Peyer's patch (tissue), 4 donors: ENCODE data around the gene TRERF1. TPM values are rescaled to one million over a fixed set of nuclear protein-coding genes. Genes with fewer than 3 reads are reported as not detected.

ENCODE experiments used
- DNase-seq, 3 donors: peaks; one replicate each; pipeline ENCODE4 v3.0.0-alpha.2; 2017 to 2019
- H3K27ac ChIP-seq, 4 donors: fragments of 200-600 bp; sonication (generic); one replicate each; pipeline ENCODE4 v1.5.1; 2016 to 2019
- H3K27me3 ChIP-seq, 2 donors: fragments of 200-600 bp; sonication (generic); one replicate each; pipeline ENCODE4 v1.5.1; 2019
- H3K36me3 ChIP-seq, 3 donors: fragments of 200-600 bp; sonication (generic); one replicate each; pipeline ENCODE4 v1.5.1; 2016 to 2019
- H3K4me1 ChIP-seq, 4 donors: fragments of 200-600 bp; sonication (generic); one replicate each; pipeline ENCODE4 v1.5.1; 2016 to 2019
- H3K4me3 ChIP-seq, 4 donors: fragments of 200-600 bp; sonication (generic); 1 replicate in 3 of 4; 2 replicates in 1 of 4; pipeline ENCODE4 v1.5.1; 2016 to 2019; ENCODE audit warnings: mild to moderate bottlenecking in 1 of 4
- H3K9me3 ChIP-seq, 4 donors: fragments of 200-600 bp; sonication (generic); one replicate each; pipeline ENCODE4 v1.5.1; 2016 to 2019; ENCODE audit warnings: mild to moderate bottlenecking in 1 of 4
- POLR2A ChIP-seq, 2 donors: fragments of 450-650 bp; IDR thresholded peaks; one replicate each; pipeline ENCODE4 v1.5.1; 2017; ENCODE audit warnings: antibody characterized with exemption in 2 of 2, mild to moderate bottlenecking in 2 of 2, moderate library complexity in 2 of 2
- total RNA-seq, 4 donors: library from RNA; depleted of rRNA; stranded (reverse); fragments of >200 nt; gene quantifications; one replicate each; pipeline ENCODE4 v1.1.0, GENCODE V29; 2016
- TF ChIP-seq, protein P1 (sequence below), 6 experiments: fragments of 450-650 bp in 4 of 6; fragments of 200-600 bp in 2 of 6; sonication (generic) in 1 of 6; IDR thresholded peaks; one replicate each; pipeline ENCODE4 v1.5.1; 2017 to 2019; ENCODE audit warnings: antibody characterized with exemption in 6 of 6, mild to moderate bottlenecking in 3 of 6, moderate library complexity in 1 of 6

TRERF1 gene
- total RNA-seq, 4 donors from 2014 or later, result 4.6 to 28.1 (median 8.5) TPM

DNA sequence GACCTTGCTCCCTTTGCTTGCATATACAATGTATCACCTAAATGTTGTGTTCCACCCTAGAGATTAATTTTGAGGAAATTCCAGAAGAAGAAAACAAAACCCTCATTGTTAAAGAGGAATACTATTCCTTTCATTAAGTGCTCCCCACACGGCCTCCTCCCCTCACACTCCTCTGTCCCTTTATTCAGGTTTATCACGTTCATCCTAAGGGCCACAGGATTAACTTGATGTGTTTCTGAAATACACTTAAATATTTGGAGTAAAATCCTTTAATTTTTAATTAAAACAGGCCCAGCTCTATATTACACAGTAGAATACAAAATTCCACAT is 144.6 kb downstream of the TRERF1 start:
- no peak for DNase-seq
- H3K27ac ChIP-seq, result no peak overlapping the region
- no peaks in the 10 kb centered on the region for H3K9me3 ChIP-seq
- TF ChIP-seq, protein P1, sequence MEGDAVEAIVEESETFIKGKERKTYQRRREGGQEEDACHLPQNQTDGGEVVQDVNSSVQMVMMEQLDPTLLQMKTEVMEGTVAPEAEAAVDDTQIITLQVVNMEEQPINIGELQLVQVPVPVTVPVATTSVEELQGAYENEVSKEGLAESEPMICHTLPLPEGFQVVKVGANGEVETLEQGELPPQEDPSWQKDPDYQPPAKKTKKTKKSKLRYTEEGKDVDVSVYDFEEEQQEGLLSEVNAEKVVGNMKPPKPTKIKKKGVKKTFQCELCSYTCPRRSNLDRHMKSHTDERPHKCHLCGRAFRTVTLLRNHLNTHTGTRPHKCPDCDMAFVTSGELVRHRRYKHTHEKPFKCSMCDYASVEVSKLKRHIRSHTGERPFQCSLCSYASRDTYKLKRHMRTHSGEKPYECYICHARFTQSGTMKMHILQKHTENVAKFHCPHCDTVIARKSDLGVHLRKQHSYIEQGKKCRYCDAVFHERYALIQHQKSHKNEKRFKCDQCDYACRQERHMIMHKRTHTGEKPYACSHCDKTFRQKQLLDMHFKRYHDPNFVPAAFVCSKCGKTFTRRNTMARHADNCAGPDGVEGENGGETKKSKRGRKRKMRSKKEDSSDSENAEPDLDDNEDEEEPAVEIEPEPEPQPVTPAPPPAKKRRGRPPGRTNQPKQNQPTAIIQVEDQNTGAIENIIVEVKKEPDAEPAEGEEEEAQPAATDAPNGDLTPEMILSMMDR (IDR thresholded peaks at IDR 0.05), result no peak
- TF ChIP-seq POLR2A (IDR thresholded peaks at IDR 0.05), result no peak
- H3K36me3 ChIP-seq, result no peaks in the 10 kb centered on the region
- peaks cover 0 to 10% (median 0%) of the 10 kb centered on the region in 4 donors for H3K4me1 ChIP-seq
- no peaks in the 10 kb centered on the region for H3K27me3 ChIP-seq
- no peak overlapping the region for H3K4me3 ChIP-seq

DNA sequence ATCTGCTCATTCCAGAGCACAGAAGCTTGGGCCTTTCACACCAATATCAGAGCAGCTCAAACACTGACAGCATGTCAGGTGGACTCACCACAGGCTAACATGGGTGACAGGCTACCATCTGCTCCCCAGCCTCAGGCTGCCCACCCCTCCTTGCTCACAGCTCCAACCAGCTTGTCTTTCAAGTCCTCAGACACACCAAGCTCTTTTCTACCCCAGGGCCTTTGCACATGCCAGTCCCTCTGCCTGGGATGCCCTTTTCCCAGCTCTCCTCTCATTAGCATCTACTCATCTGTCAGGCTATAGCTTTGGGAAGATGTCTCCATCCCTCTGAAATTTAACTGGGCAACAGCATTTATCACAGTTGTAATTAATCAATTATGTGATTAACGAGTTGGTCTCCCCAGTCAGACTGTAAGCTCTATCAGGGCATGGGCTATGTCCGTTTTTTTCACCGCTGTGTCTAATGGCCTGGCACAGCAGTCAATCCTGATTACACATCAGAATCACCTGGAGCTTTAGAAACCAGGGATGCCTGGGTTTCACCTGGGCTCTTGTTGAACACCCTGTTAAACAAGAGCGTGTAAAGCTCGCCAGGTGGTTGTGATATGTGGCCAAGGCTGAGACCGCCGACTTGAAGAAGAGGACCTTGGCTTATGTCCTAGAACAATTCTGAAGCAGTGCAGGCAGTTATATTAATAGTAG is 145.1 kb downstream of the TRERF1 start:
- DNase-seq, result no peak
- Histone ChIP-seq H3K9me3 (no peaks in the 10 kb centered on the region), H3K4me1 (peaks cover 0 to 15% (median 0%) of the 10 kb centered on the region in 4 donors), H3K4me3 (no peak overlapping the region), H3K27me3 (no peaks in the 10 kb centered on the region), H3K27ac (peak overlapping the region in 1 of 4 donors; percentile 6), H3K36me3 (no peaks in the 10 kb centered on the region)
- TF ChIP-seq POLR2A (IDR thresholded peaks at IDR 0.05), result no peak
- TF ChIP-seq, protein P1 (IDR thresholded peaks at IDR 0.05), result no peak

DNA sequence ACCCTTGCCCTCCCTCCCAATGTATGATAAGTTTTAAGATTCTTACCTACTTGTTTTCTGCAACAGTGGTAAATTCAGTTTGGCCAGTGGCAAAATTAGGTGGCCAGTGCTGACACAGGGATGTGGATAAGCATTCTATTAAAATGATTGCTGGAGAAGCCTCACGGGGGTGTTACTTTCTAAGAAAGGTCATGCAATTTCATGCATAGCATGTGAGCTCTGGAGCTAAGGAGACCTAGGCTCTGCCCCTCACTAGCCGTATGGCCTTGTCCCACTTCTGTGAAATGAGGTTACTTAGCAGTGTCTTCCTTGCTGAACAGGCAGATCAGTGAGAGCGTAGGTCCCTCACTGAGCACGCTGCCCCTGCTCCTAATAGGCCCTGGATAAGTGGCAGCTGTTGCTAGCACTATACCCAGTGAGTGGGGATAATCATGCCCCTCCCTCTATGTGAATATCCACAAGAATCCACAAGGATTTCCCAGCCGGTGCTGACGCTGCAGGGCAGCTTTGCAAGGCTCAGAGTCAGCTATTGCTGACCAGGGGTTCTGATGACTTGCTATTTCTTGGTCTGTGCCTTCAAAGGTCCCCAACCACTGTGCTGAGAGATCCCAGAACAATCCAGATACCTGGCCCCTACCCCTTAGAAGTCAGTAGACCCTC is 147.5 kb downstream of the TRERF1 start:
- Histone ChIP-seq H3K4me3 (no peak overlapping the region), H3K4me1 (peaks cover 0 to 15% (median 0%) of the 10 kb centered on the region in 4 donors), H3K36me3 (no peaks in the 10 kb centered on the region), H3K27ac (peak overlapping the region in 3 of 4 donors; percentile 3 to 33 (median 26)), H3K9me3 (no peaks in the 10 kb centered on the region), H3K27me3 (no peaks in the 10 kb centered on the region)
- no peak for TF ChIP-seq POLR2A (IDR thresholded peaks at IDR 0.05)
- TF ChIP-seq, protein P1 (IDR thresholded peaks at IDR 0.05), result no peak
- no peak for DNase-seq

DNA sequence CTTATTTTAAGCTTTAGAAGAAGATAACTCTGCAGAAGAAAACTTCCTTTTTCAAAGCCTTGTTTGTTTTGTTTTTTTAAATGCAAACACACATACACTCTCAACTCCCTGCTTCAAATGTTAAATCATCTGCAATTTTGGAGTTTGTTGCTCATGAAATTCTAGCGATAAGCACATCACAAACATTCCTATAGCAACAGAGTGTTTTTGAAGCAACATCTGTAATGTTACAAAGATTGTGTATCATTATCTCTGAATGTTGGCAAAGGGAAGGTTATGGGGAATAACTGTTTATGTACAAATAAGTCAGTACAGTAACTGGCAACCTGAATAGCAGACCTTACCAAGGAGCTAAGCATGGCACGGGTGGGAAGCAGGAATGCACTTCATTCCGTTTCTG is 149.3 kb downstream of the TRERF1 start:
- DNase-seq, result no peak
- no peak overlapping the region for H3K27ac ChIP-seq
- H3K4me3 ChIP-seq, result no peak overlapping the region
- no peak for TF ChIP-seq POLR2A (IDR thresholded peaks at IDR 0.05)
- TF ChIP-seq, protein P1 (IDR thresholded peaks at IDR 0.05), result no peak
- no peaks in the 10 kb centered on the region for H3K9me3 ChIP-seq
- no peaks in the 10 kb centered on the region for H3K27me3 ChIP-seq
- no peaks in the 10 kb centered on the region for H3K36me3 ChIP-seq
- peaks cover 0 to 14% (median 0%) of the 10 kb centered on the region in 4 donors for H3K4me1 ChIP-seq

DNA sequence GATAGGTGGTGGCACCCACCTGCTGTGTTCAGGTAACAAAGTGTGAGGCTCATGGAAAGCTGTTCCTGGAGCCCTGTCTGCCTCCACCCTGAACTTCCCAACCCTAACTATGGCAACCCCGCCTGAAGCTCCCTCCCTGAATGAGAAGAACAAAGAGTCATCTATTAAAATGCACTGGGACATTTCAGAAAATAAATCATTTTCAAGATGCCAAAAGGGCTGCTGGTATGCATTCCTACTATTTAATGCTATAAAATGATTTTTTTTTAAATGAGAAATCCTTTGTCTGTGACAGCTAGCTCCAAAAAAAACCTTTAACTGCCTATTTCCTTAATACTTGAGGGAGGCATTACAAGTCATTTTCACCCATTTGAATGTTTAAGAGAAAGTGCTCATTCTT is 149.7 kb downstream of the TRERF1 start:
- H3K4me1 ChIP-seq, result peaks cover 0 to 10% (median 0%) of the 10 kb centered on the region in 4 donors

More for the DNA sequence above, 149.7 kb downstream of the TRERF1 start:
- TF ChIP-seq, protein P1 (IDR thresholded peaks at IDR 0.05), result no peak
- TF ChIP-seq POLR2A (IDR thresholded peaks at IDR 0.05), result no peak
- DNase-seq, result no peak
- no peak overlapping the region for H3K27ac ChIP-seq
- no peak overlapping the region for H3K4me3 ChIP-seq
- no peaks in the 10 kb centered on the region for H3K27me3 ChIP-seq
- no peaks in the 10 kb centered on the region for H3K9me3 ChIP-seq
- no peaks in the 10 kb centered on the region for H3K36me3 ChIP-seq
